IPS DF 6.9 (cell line): Measurements from ENCODE around the gene SPAG9.

Source experiments
- DNase-seq: peaks from one replicate; pipeline ENCODE4 v3.0.0-alpha.2; 2013; ENCODE audit warnings: low read depth, low spot score
- H3K27ac ChIP-seq: one replicate; pipeline ENCODE4 v1.5.1; 2013; ENCODE audit warnings: low read length, control low read depth
- H3K27me3 ChIP-seq: 2 replicates; pipeline ENCODE4 v1.6.1; 2013; ENCODE audit warnings: mild to moderate bottlenecking, low read length; ENCODE audit not compliant: control insufficient read depth, insufficient read depth
- H3K36me3 ChIP-seq: 2 replicates; pipeline ENCODE4 v1.6.1; 2013; ENCODE audit warnings: low read length; ENCODE audit not compliant: control insufficient read depth, insufficient read depth
- H3K4me1 ChIP-seq: 2 replicates; pipeline ENCODE4 v1.6.1; 2013; ENCODE audit warnings: low read length; ENCODE audit not compliant: control insufficient read depth, insufficient read depth
- H3K4me3 ChIP-seq: 2 replicates; pipeline ENCODE4 v1.5.1; 2013; ENCODE audit warnings: mild to moderate bottlenecking, low read length
- H3K9me3 ChIP-seq: 2 replicates; pipeline ENCODE4 v1.6.1; 2013; ENCODE audit warnings: low read length, inconsistent platforms; ENCODE audit not compliant: control insufficient read depth, insufficient read depth
- WGBS: extraction: QIAGEN DNeasy Blood & Tissue Kit; methylation state at CpG from one replicate; pipeline ENCODE4 v1.1.7; 2013; ENCODE audit warnings: mixed read lengths, missing lambda C conversion rate; ENCODE audit not compliant: insufficient read length, insufficient coverage; 5-methylcytosine and 5-hydroxymethylcytosine counted together

SPAG9 gene

GRCh38 chr17:50923611-50924010, 197.1 kb downstream of the SPAG9 start:
- Histone ChIP-seq H3K4me1 (peaks cover 3% of the 10 kb centered on the region), H3K36me3 (no peaks in the 10 kb centered on the region), H3K9me3 (no peaks in the 10 kb centered on the region), H3K27me3 (no peaks in the 10 kb centered on the region), H3K4me3 (no peak overlapping the region), H3K27ac (no peak overlapping the region)
- WGBS, result no CpG with 5 or more reads among the region's 2 CpGs
- no peak for DNase-seq

GRCh38 chr17:50922721-50923405, 197.8 kb downstream of the SPAG9 start:
- WGBS, result no CpG with 5 or more reads among the region's 6 CpGs
- Histone ChIP-seq H3K4me1 (peaks cover 10% of the 10 kb centered on the region), H3K27ac (no peak overlapping the region)

GRCh38 chr17:50922107-50922506, 198.6 kb downstream of the SPAG9 start:
- H3K27me3 ChIP-seq, result no peaks in the 10 kb centered on the region
- no CpG with 5 or more reads among the region's 2 CpGs for WGBS
- H3K36me3 ChIP-seq, result no peaks in the 10 kb centered on the region
- no peak overlapping the region for H3K27ac ChIP-seq
- H3K4me3 ChIP-seq, result no peak overlapping the region
- peaks cover 16% of the 10 kb centered on the region for H3K4me1 ChIP-seq
- no peak for DNase-seq
- H3K9me3 ChIP-seq, result no peaks in the 10 kb centered on the region

More at GRCh38 chr17:50922721-50923405, 197.8 kb downstream of the SPAG9 start:
- no peak overlapping the region for H3K4me3 ChIP-seq
- H3K27me3 ChIP-seq, result no peaks in the 10 kb centered on the region
- no peaks in the 10 kb centered on the region for H3K36me3 ChIP-seq
- H3K9me3 ChIP-seq, result no peaks in the 10 kb centered on the region
- DNase-seq, result no peak

- Histone ChIP-seq H3K9me3 (no peaks in the 10 kb centered on the region), H3K4me1 (peaks cover 17% of the 10 kb centered on the region), H3K4me3 (no peak overlapping the region), H3K27me3 (no peaks in the 10 kb centered on the region), H3K36me3 (no peaks in the 10 kb centered on the region), H3K27ac (no peak overlapping the region)
- no peak for DNase-seq
- WGBS, result no CpG with 5 or more reads among the region's 16 CpGs
These were observed 199.6 kb downstream of the SPAG9 start for GRCh38 chr17:50920891-50921586.

- H3K27ac ChIP-seq, result no peak overlapping the region
- no peaks in the 10 kb centered on the region for H3K9me3 ChIP-seq
- H3K36me3 ChIP-seq, result no peaks in the 10 kb centered on the region
- WGBS, result no CpG with 5 or more reads among the region's 8 CpGs
- no peaks in the 10 kb centered on the region for H3K27me3 ChIP-seq
- no peak overlapping the region for H3K4me3 ChIP-seq
- no peak for DNase-seq
- H3K4me1 ChIP-seq, result peaks cover 17% of the 10 kb centered on the region
These were observed 200.6 kb downstream of the SPAG9 start for GRCh38 chr17:50920041-50920410.

GRCh38 chr17:50919321-50920040, 201.2 kb downstream of the SPAG9 start:
- Histone ChIP-seq H3K27ac (no peak overlapping the region), H3K4me1 (peaks cover 21% of the 10 kb centered on the region), H3K9me3 (no peaks in the 10 kb centered on the region), H3K36me3 (no peaks in the 10 kb centered on the region), H3K27me3 (no peaks in the 10 kb centered on the region), H3K4me3 (no peak overlapping the region)
- WGBS, result no CpG with 5 or more reads among the region's 18 CpGs
- DNase-seq, result no peak

GRCh38 chr17:50918933-50919296, 201.8 kb downstream of the SPAG9 start:
- Histone ChIP-seq H3K27ac (no peak overlapping the region), H3K36me3 (no peaks in the 10 kb centered on the region), H3K4me3 (no peak overlapping the region), H3K27me3 (no peaks in the 10 kb centered on the region), H3K9me3 (no peaks in the 10 kb centered on the region), H3K4me1 (peaks cover 21% of the 10 kb centered on the region)
- DNase-seq, result no peak
- WGBS, result no CpG with 5 or more reads among the region's 5 CpGs

GRCh38 chr17:50918071-50918932, 202.4 kb downstream of the SPAG9 start:
- Histone ChIP-seq H3K27ac (no peak overlapping the region), H3K36me3 (no peaks in the 10 kb centered on the region), H3K9me3 (no peaks in the 10 kb centered on the region), H3K27me3 (no peaks in the 10 kb centered on the region), H3K4me1 (peaks cover 21% of the 10 kb centered on the region), H3K4me3 (no peak overlapping the region)
- no CpG with 5 or more reads among the region's 21 CpGs for WGBS
- DNase-seq, result no peak

- H3K27me3 ChIP-seq, result no peaks in the 10 kb centered on the region
- H3K27ac ChIP-seq, result no peak overlapping the region
- no peaks in the 10 kb centered on the region for H3K9me3 ChIP-seq
- peaks cover 21% of the 10 kb centered on the region for H3K4me1 ChIP-seq
- no peaks in the 10 kb centered on the region for H3K36me3 ChIP-seq
- no CpG with 5 or more reads among the region's 7 CpGs for WGBS
- no peak for DNase-seq
- H3K4me3 ChIP-seq, result no peak overlapping the region
These were observed 203.3 kb downstream of the SPAG9 start for GRCh38 chr17:50917418-50917743.

GRCh38 chr17:50916708-50917417, 203.8 kb downstream of the SPAG9 start:
- no peaks in the 10 kb centered on the region for H3K9me3 ChIP-seq
- DNase-seq, result no peak
- WGBS, result no CpG with 5 or more reads among the region's 18 CpGs
- H3K4me1 ChIP-seq, result peaks cover 21% of the 10 kb centered on the region
- H3K4me3 ChIP-seq, result no peak overlapping the region
- H3K27me3 ChIP-seq, result no peaks in the 10 kb centered on the region
- no peak overlapping the region for H3K27ac ChIP-seq
- H3K36me3 ChIP-seq, result no peaks in the 10 kb centered on the region
